CD4-positive, alpha-beta T cell treated with Interferon gamma for 1 hour (primary cell): ENCODE results near the gene UST.

Source experiments
- DNase-seq: peaks from one replicate; pipeline ENCODE4 v3.0.0-alpha.2; 2020

The UST gene

DNA sequence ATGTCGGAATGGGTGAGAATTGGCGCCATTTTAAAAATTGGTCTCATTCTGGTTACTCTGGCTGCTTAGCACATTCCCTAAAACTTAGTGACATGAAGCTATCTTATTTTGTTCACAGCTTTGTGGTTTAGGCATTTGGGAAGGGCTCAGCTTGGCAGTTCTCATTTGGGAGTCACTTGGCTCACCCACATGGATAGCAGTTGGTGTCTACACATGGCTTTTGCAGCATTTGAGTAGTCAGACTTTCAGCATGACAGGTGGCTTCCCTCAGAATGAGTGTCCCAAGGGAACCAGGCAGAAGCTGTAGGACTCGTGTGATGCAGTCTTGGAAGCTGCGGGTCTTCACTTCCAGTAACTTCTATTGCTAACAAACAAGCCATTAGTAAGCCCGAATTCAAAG lies 64.6 kb downstream of the UST start:
- DNase-seq = no peak

DNA sequence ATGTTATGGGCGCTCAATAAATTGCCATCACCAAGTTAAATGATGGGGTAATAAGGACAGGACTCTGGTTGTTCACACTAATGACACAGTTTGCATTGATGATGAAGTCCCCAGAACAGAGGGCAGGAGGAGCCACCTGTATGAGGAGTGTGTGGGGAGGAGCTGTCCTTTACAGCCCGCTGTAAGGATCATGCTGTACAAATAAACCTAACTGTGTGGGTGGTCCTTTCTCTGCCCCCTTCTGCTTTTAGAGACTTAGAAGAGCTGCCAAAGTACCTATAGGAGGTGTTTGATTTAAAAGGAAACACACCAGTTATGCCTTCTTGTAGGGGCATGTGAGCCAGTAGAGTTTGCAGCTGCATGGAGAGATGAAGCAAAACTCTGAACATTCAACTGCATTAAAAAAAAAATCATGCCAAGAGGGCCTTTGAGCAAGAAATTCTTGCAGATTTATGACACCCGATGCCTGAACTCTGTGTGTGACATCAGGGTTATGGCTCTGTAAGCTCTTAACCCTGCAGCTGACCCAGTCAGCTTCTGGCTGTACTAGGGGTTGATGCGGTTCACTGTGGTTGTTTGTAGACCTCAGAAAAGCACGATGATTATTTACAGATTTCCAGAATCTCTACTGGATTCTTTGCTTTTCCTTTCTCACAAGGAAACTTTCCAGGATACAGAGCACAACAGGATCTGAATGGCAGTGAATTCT lies 67.4 kb downstream of the UST start:
- no peak for DNase-seq

DNA sequence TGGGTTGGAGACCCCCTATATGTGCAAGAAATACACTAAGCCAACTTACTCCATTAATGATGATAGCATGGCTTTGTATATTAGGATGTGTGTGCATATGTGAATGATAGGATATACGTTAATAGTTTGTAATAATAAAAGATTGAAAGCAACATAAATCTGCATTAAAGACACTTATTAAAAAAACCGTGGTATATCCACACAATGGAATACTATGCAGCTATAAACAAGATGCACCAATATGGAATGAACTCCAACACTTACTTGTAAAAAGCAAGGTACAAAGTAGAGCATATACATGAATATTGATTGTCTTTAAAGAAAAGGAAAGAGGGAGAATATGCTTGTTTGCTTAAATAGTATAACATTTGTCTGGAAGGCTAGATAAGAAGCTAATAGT lies 68.0 kb downstream of the UST start:
- DNase-seq = no peak

DNA sequence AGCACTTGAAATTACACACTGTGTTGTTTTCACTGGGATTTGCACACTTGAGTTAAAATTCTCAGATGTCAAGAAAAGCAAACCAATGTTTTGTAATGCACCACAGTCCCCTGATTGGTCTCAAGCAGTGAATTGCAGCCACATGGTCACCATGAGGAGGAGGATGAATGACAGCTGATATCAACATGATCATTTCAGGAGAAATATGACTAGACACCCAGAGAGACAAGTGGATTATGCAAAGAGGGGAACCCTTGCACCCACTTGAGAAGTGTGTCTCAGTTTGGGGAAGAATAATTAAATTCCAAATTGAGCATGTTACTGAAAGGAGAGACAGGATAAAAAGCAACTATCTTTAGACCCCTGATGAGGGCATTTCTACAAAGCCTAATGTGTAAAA lies 69.3 kb downstream of the UST start:
- no peak for DNase-seq

DNA sequence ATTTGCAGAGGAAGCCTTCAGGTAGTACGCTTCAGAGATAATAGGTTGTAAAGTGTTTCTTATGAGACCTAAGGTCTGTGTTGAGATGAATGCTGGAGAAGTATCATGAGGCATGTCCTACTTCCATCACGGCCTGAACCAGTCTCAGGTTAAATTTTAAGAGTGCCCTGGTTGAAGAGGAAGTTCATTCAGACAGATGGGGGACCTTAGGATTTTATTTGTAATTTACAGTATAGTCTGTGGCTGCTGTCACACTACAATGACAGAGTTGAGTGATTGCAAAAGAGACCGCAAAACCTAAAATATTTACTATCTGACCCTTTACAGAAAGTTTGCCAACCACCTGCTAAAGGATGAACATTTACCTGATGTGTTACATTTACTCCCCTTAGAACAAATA lies 70.9 kb downstream of the UST start:
- DNase-seq = no peak

DNA sequence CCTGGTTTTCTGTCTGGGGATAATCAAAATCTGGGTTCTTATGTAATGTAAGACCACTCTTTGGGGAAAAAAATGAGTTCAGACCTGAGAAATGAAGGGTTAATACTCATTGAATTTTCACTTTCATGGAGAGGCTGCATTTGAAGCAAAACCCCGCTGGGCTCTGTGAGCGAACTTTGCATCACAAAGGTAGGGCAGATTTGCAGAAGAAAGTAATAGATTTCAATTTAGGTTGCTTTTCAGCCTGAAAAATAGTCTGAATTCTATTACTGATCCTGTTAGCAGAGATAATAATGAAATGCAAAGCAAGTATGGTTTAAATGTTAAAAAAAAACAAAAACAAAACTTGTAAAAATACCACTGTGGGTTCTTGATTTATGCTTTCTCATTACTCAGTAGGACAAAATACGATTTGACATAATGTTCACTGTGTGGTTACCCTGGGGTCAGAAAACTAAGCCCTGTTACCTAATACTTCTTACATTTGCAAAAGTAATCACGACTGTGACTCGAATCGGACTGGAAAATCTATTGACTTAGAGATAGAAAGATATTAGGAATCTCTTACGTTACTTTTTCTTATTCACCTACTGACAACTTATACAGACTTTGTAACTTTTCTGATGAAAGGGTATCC lies 72.2 kb downstream of the UST start:
- DNase-seq = no peak

DNA sequence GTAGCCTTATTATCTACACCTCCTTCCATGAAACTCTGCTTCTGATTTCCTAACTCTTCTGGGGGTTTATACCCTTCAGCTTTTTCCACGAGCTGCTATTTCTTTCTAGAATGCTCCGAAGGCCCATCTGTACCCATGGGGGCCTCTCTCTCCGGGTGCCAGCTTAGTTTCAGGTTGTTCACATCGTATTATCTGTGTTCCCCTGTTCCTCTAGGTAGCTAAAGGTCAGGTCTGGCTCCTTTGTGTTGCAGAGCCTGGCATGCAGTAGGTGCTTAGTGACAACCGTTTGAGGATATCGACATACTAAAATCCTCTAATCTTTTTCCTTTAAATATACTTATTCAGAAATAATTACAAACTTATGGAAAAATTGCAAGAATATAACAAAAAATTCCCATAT lies 73.0 kb downstream of the UST start:
- DNase-seq = no peak

DNA sequence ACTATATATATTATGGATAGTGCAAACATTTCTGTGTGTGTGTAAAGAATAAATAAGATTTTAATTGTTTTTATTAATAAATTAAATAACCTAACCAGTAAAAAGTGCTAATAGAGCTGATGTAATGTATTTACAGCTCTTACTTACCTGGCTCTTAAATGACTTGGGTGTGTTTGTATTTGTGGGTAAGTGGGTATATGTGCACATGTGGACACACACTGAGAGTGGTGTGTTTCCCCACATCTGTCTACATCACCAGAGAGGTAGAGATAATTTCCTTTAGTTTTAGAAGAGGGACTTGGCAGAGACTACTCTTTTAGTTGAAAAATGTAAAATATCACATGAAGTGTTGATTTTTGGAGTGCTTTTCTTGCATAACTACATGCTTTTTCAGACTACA lies 76.0 kb downstream of the UST start:
- DNase-seq = no peak

DNA sequence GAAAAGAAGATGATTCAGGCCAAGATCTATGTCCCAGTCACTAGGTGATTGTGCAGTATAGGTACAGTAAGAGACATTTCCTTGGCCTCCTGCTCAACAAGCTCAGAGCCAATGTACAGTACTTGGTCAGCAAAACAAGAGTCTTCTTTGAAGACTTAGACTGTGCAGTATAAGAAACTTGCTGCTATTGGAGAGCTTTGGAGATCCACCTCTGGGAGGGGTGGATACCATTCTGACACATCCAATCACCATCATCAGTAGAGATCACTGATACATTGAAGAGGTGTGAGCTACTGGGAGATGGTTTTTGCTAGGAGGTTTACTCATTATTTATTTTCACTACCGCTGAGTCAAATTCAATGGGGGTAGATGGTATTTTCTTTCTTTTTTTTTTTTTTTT lies 77.5 kb downstream of the UST start:
- DNase-seq = no peak

DNA sequence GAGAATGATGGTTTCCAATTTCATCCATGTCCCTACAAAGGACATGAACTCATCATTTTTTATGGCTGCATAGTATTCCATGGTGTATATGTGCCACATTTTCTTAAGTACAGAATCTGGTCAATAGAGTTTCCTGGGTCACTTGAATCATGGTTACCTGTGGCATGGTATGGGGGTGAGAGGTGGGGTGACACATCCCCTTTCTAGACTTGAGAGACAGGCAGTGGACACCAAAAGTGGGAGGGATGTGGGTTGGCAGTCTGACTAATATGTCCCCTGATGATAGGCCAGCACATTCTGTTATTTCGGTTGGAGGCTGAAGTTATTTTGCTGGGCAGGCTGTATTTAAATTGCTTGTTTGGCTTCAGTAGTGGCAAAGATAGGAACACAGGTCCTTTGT lies 78.1 kb downstream of the UST start:
- no peak for DNase-seq

DNA sequence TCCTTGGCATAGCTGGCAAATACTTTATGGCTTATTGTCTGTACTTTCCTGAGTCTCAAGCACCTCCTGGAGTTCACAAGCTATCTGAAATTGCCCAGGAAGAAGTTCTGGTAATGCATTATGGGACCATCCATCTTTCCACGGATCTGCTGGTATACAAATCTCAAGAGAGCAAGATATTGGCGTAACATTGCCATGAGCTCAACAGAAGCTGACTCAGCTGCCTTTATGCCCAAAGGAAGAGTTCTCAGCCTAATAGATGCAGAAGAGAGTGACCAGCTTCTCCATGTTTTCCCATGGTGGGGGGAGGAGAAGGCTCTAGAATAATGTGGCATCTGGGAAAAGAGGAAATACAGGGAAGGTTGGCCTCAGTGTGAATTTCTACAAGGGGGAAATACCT lies 78.7 kb downstream of the UST start:
- no peak for DNase-seq

DNA sequence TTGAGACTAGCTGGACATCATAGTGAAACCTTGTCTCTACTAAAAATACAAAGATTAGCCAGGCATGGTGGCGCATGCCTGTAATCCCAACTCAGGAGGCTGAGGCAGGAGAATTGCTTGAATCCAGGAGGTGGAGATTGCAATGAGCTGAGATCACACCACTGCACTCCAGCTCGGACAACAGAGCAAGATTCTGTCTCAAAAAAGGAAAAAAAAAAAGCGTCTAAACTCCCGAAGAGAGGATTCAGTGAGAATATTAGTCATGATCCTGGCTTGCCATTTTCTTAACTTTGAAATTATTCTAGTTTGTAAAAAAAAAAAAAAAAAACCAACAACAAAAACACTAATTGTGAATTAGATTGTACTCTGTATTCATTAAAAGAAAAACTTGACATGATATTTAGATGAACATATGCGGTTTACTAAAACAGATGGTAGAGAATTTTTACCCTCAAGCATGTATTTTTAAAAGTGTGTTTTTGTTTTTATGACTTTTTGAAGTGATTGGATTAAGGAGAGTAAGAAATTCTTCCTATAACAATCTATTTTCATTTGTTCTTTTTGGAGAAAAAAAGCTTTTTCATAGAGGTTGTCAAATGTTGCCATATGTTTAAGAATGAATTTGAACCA lies 80.7 kb downstream of the UST start:
- no peak for DNase-seq

DNA sequence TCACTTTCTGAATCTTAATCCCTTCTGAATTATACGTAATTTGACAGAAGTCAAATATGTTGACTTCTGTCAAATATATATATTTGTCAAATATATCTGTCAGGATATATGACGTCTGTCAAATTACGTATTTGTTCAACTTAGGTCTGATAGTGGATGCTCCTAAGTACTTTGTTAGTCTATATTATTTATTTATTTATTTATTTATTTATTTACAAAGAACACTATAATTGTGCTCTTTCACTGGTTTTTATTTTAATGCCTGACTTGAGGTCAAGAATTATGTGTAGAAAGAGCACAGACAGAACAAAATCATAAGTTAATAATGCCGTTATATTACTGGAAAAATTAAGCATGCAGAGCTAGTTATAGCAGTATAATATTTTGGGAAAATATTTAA lies 81.2 kb downstream of the UST start:
- no peak for DNase-seq

DNA sequence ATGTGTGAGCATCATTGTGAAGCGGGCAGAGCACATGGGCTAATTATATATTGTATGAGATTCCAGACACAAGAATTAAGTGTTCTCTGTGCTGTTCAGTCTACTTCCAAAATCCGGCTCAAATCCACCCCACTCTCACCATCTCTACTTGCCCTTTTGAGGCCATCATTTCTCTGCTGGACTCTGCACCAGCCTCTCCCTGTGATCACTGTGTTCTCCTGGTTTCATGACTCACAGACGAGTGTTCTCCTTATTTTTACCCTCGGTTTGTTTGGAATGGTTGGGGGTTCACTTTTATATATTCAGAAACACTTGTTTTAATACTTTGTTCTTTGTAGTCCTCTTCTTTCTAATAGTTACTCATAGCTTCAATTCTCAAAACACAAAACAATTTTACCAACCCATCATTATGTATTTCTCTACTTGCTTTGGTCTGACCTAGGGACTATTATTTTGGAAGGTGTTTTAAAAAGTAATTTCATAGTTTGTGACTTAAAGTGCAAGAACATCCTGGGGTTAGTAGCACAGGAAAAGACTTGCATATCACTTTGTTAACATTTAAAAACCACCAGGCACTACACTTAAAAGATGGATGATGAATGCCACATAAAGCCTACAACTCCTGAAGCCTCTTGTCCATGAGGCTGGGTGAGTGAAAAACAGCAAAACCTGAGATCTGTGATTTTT lies 82.7 kb downstream of the UST start:
- DNase-seq = no peak

DNA sequence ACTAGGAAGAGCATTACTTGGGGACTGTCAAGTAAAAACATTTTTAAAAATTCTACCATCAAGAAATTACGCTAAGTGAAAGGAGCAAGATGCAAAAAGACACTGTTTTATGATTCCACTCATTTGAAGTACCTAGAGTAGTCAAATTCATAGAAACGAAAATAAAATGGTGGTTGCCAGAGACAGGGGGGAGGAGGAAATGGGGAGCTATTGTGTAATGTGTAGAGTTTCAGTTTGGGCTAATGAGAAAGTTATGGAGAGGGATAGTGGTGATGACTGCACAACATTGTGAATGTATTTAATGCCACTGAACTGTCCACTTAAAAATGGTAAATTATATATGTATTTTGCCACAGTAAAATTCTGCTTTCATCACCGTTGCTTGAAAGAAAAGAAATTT lies 83.8 kb downstream of the UST start:
- DNase-seq = no peak

DNA sequence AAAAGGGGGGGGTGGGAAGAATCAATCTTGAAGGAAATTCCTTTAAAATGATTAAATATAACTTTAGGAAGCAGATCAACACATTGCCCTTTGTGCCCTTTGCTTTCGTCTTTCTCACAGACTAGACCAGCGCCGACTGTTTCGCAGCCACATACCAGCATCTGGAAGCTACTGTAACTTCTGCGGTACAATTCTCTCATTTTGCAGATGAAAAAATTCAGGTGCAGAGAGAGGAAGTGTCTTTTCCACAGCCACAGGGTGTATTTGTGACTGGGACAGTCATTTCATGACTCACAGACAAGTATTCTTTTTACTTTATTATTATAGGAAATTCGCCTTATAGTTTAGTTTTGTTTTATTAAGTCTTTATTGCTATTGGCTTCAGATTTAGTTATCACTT lies 84.2 kb downstream of the UST start:
- peak; percentile 14 for DNase-seq

DNA sequence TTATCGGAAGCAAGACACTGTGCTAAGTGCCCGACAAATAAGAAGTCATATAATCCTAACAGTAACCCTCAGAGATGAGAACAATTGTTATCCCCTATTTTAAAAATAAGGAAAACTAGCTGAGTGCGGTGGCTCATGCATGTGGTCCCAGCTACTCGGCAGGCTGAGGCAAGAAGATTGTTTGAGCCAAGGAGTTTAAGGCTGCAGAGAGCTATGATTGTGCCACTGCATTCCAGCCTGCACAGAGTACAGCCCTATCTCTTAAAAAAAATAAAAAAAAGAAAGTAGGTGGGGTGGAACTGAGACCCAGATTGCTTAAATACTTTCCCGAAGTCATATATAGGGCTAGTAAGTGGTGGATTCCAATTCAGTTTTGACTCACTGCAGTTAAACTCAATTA lies 84.7 kb downstream of the UST start:
- DNase-seq = no peak

DNA sequence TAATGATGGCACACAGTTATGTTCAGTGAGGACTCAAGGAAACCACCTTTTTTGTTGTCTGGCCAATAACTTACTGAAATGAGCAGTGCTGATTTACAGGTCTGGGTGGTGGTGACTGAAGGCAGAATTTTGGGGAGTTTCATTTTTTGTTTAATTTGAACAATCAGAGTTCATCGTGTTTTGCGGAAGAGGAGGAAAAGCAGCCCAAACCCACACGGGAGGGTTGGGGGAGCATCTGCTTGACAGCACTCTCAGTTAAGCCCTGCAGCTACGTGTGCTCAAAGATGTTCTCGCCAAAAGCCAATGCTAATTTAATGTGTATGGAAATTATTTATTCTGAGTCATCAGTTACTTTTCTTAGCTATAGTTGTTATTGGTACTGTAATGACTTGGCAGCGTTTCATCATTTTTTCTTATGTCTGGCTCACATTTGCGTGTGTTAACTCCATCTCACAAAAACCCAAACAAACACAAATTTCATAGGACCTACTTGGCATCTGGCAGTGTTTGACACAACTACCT lies 89.2 kb downstream of the UST start:
- DNase-seq = no peak

DNA sequence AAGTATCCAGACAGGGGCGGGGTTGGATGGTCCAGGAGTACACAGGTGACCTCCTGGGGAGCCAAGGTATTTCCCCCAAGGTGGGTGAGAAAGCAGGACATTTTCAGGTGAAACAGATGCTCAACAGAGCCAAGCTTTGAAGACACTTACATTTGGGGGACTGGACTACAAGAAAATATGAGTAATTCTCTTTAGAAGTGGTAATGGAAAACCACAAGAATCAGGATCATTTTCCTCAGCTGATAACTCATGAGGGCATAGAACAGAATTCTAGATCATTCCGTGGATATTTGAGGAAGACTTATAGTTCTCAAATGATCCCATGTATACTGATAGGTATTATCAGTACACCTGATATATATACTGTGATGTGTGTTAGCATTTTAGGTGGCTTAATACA lies 89.9 kb downstream of the UST start:
- no peak for DNase-seq

DNA sequence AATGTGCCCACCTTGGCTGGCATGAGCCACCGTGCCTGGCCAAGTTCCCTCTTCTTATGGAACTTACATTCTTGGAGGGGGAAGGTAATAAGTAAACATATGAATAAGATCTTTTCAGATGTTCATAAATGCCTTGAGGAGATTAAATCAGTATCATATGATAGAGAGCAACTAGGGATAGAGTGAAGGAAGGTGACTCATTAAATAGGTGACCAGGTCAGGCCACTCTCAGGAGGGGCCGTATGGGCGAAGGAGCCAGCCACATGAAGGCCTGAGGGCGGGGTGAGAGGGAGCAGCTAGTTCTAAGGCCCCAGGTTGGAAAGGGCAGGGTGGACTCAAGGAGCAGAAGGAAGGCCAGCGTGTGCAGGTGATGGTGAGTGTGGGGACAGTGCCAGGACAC lies 91.1 kb downstream of the UST start:
- no peak for DNase-seq

DNA sequence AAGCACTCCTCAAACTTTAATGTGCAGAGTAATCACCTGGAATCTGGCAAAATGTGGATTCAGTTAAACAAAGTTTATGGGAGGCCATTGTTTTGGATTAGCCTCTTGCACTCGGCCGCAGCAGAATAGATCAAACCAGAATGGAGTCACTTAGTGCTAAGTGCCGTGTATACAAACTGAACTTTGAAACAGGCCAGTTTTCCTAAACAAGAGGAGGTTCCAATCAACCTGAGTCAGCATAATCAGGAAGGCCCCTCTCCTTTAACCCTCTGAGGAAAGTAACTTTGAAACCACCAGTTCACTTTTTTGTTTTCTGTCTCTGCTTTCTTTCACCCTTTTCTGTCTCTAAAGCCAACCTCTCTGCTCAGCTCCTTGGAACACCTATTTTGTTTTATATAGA lies 92.2 kb downstream of the UST start:
- DNase-seq = no peak

DNA sequence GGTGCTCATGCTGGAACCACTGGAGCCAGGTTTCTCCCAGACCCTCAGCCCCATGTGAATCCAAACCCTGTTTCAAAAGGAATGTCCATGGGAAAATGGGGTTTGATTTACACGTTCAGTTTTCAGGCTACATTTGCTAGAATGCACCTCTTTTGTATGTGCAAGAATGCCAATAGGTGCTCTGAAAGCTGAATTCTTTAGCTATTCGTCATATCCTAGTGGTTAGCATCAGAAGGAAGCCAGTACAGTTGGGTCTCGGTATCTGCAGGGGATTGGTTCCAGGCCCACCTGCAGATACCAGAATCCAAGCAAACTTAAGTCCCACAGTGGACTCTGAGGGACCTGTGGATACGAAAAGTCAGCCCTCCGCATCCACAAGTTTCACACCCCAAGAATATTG lies 93.4 kb downstream of the UST start:
- DNase-seq = no peak

DNA sequence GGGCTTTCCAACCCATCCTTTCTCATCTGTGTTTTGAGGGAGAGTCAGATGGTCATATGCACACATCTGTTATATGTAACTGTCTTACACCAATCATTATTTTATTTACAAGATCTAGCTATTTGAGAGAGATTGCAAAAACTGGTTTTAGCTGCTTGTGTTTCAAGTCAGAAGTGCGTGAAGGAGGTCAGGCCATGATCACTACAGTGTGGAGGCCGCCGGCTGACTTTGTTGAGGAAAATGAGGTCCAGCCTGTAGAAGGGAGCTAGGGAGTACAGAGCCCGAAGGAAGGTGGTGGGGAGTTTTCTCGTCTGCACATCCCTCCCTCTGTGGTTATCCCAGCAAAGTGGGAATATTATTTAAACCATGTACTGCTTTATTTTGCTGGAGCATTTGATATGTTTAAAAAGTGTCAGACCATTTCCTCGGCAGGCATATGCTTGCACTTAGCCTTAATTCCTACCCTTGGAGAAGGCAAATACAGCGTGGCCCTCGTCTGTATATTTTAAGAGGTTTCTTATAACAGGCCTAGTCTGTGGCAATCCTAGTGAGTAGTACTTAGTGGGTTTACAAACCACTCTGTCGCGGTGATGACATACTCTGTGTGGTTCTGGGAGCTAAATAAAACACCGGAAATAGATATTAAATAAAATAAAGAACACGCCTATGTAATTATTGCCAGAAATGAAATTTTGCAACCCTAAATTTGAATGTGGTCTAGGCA lies 95.6 kb downstream of the UST start:
- no peak for DNase-seq
